Choroid plexus epithelial cell (primary cell): ENCODE results near the gene SLC6A1.
"Not testable (repeated sequence)": the region's sequence is repeated elsewhere in the genome, so short reads cannot be mapped to it uniquely, and the experiment has no call there.

Source experiments
- DNase-seq: peaks from one replicate; pipeline ENCODE4 v3.0.0-alpha.2; 2010; ENCODE audit warnings: low read depth
- H3K4me3 ChIP-seq: 2 replicates; pipeline ENCODE4 v1.5.1; 2011; ENCODE audit warnings: low read depth, mild to moderate bottlenecking, control low read depth, low read length, moderate library complexity
- CTCF ChIP-seq: conservative IDR thresholded peaks from 2 replicates; pipeline ENCODE4 v1.5.1; 2011; ENCODE audit warnings: low read depth, mild to moderate bottlenecking, control low read depth, inconsistent platforms, low read length, moderate library complexity

SLC6A1 gene

GRCh38 chr3:11057655-11058054 is 65.1 kb downstream of the SLC6A1 start:
- no peak overlapping the region for H3K4me3 ChIP-seq
- no peak for DNase-seq
- no peak for TF ChIP-seq CTCF

GRCh38 chr3:11059090-11059798 is 66.7 kb downstream of the SLC6A1 start:
- H3K4me3 ChIP-seq = no peak overlapping the region
- peak; percentile 83 for DNase-seq
- peak; percentile 97 for TF ChIP-seq CTCF

- no peak overlapping the region for H3K4me3 ChIP-seq
- no peak for TF ChIP-seq CTCF
These were observed 67.2 kb downstream of the SLC6A1 start for GRCh38 chr3:11059799-11060115.

GRCh38 chr3:11060500-11061251 is 68.1 kb downstream of the SLC6A1 start:
- peak; percentile 85 for TF ChIP-seq CTCF
- DNase-seq = peak; percentile 61
- H3K4me3 ChIP-seq = peak overlapping the region; percentile 41

More at GRCh38 chr3:11059799-11060115, 67.2 kb downstream of the SLC6A1 start:
- no peak for DNase-seq

GRCh38 chr3:11061268-11061871 is 68.8 kb downstream of the SLC6A1 start:
- DNase-seq, H3K4me3 ChIP-seq: not testable (repeated sequence)

GRCh38 chr3:11062704-11063103 is 70.2 kb downstream of the SLC6A1 start:
- no peak for DNase-seq
- TF ChIP-seq CTCF = no peak
- H3K4me3 ChIP-seq = no peak overlapping the region

- no peak for DNase-seq
- H3K4me3 ChIP-seq = no peak overlapping the region
- TF ChIP-seq CTCF = no peak
These were observed 78.7 kb downstream of the SLC6A1 start for GRCh38 chr3:11071096-11071755.
